WTC11 (cell line): ENCODE measurements around the gene TERT. TPM values are rescaled to one million over a fixed set of nuclear protein-coding genes. Genes with fewer than 3 reads are reported as not detected.
"Not testable (repeated sequence)": the region's sequence is repeated elsewhere in the genome, so short reads cannot be mapped to it uniquely, and the experiment has no call there.

ENCODE experiments used
- ATAC-seq: fragments of 200-7000 bp; cut with Tn5 transposase; 2 replicates; pipeline ENCODE4 v1.10.0; 2021; ENCODE audit warnings: mild to moderate bottlenecking, moderate library complexity
- CTCF ChIA-PET: fragments of 300-600 bp; sonication (Branson Sonifier 250); formaldehyde crosslinking; loops from one replicate; lab custom pipeline; 2021; ENCODE audit warnings: antibody characterized with exemption; lab: Charles Lee
- POLR2A ChIA-PET: fragments of 350-600 bp; sonication (Branson Sonifier 250); formaldehyde crosslinking; loops from one replicate; lab custom pipeline; 2021; ENCODE audit warnings: antibody characterized with exemption; lab: Charles Lee
- DNase-seq: peaks from one replicate; pipeline ENCODE4 v3.0.0; 2021; ENCODE audit warnings: low spot score
- H3K27ac Mint-ChIP-seq: 2 replicates; pipeline ENCODE4 v1.8.0; 2021; ENCODE audit warnings: mixed read lengths
- H3K27me3 Mint-ChIP-seq: 2 replicates; pipeline ENCODE4 v1.8.0; 2021; ENCODE audit warnings: low read depth, mild to moderate bottlenecking, moderate library complexity, mixed read lengths
- H3K36me3 Mint-ChIP-seq: 2 replicates; pipeline ENCODE4 v1.8.0; 2021; ENCODE audit warnings: mixed read lengths
- H3K4me1 Mint-ChIP-seq: 2 replicates; pipeline ENCODE4 v1.8.0; 2022; ENCODE audit warnings: mixed read lengths
- H3K4me3 Mint-ChIP-seq: 2 replicates; pipeline ENCODE4 v1.8.0; 2021; ENCODE audit warnings: mild to moderate bottlenecking, moderate library complexity, mixed read lengths
- H3K9me3 Mint-ChIP-seq: 2 replicates; pipeline ENCODE4 v1.8.0; 2021; ENCODE audit warnings: mixed read lengths
- ATF3 ChIP-seq: sonication (generic); formaldehyde crosslinking; conservative IDR thresholded peaks from 2 replicates; pipeline ENCODE4 v1.8.1; 2022; ENCODE audit warnings: mild to moderate bottlenecking, missing genetic modification reagents
- FOXJ3 ChIP-seq: sonication (generic); formaldehyde crosslinking; IDR thresholded peaks from 2 replicates; pipeline ENCODE4 v1.9.0; 2021; ENCODE audit warnings: missing genetic modification reagents, mild to moderate bottlenecking, borderline replicate concordance
- FOXK1 ChIP-seq: sonication (generic); formaldehyde crosslinking; IDR thresholded peaks from 2 replicates; pipeline ENCODE4 v1.8.0; 2022; ENCODE audit warnings: mild to moderate bottlenecking, moderate library complexity, missing genetic modification reagents
- JAZF1 ChIP-seq: fragments of 250-450 bp; sonication (Bioruptor Pico); IDR thresholded peaks from 2 replicates; pipeline ENCODE4 v1.9.0; 2021; ENCODE audit warnings: moderate library complexity, mild to moderate bottlenecking, inconsistent platforms
- NR1H2 ChIP-seq: sonication (generic); formaldehyde crosslinking; IDR thresholded peaks from 2 replicates; pipeline ENCODE4 v1.9.0; 2021; ENCODE audit warnings: mild to moderate bottlenecking, moderate library complexity, missing genetic modification reagents
- NR2C2 ChIP-seq: sonication (generic); formaldehyde crosslinking; IDR thresholded peaks from 2 replicates; pipeline ENCODE4 v1.8.0; 2022; ENCODE audit warnings: mild to moderate bottlenecking, missing genetic modification reagents
- TCF7 ChIP-seq: sonication (generic); formaldehyde crosslinking; IDR thresholded peaks from 2 replicates; pipeline ENCODE4 v1.8.0; 2022; ENCODE audit warnings: mild to moderate bottlenecking, low read depth, missing genetic modification reagents, moderate library complexity
- TEAD1 ChIP-seq: sonication (generic); formaldehyde crosslinking; IDR thresholded peaks from 2 replicates; pipeline ENCODE4 v1.8.0; 2022; ENCODE audit warnings: mild to moderate bottlenecking, missing genetic modification reagents
- ZNF138 ChIP-seq: sonication (generic); formaldehyde crosslinking; conservative IDR thresholded peaks from 2 replicates; pipeline ENCODE4 v1.8.1; 2022; ENCODE audit warnings: mild to moderate bottlenecking, moderate library complexity, missing genetic modification reagents
- ZNF396 ChIP-seq: fragments of 250-450 bp; sonication (Bioruptor Pico); IDR thresholded peaks from 2 replicates; pipeline ENCODE4 v1.8.0; 2021; ENCODE audit warnings: mild to moderate bottlenecking, moderate library complexity, borderline replicate concordance
- ZNF416 ChIP-seq: fragments of 250-450 bp; sonication (Bioruptor Pico); IDR thresholded peaks from 2 replicates; pipeline ENCODE4 v1.9.0; 2021; ENCODE audit warnings: mild to moderate bottlenecking, inconsistent platforms
- ZNF423 ChIP-seq: fragments of 250-450 bp; sonication (Bioruptor Pico); IDR thresholded peaks from 2 replicates; pipeline ENCODE4 v2.1.2; 2022; ENCODE audit warnings: mild to moderate bottlenecking, moderate library complexity
- ZNF512 ChIP-seq: sonication (generic); formaldehyde crosslinking; IDR thresholded peaks from 2 replicates; pipeline ENCODE4 v1.8.1; 2022; ENCODE audit warnings: missing genetic modification reagents, borderline replicate concordance
- total RNA-seq: library from RNA; stranded (reverse); gene quantifications from 3 replicates; pipeline ENCODE4 v1.2.3, GENCODE V29; 2021
- TF ChIP-seq, protein P1 (sequence below): sonication (generic); formaldehyde crosslinking; IDR thresholded peaks from 2 replicates; pipeline ENCODE4 v1.8.0; 2023; ENCODE audit warnings: mild to moderate bottlenecking, missing genetic modification reagents
- TF ChIP-seq, protein P2 (sequence below): sonication (generic); formaldehyde crosslinking; IDR thresholded peaks from 2 replicates; pipeline ENCODE4 v1.8.1; 2023; ENCODE audit warnings: mild to moderate bottlenecking, missing genetic modification reagents, moderate library complexity
- TF ChIP-seq, protein P3 (sequence below): sonication (generic); formaldehyde crosslinking; IDR thresholded peaks from 2 replicates; pipeline ENCODE4 v1.8.1; 2023; ENCODE audit warnings: mild to moderate bottlenecking, missing genetic modification reagents, moderate library complexity
- TF ChIP-seq, protein P4 (sequence below): sonication (generic); formaldehyde crosslinking; IDR thresholded peaks from 2 replicates; pipeline ENCODE4 v1.8.0; 2023; ENCODE audit warnings: missing genetic modification reagents, mild to moderate bottlenecking, borderline replicate concordance

Gene TERT
- total RNA-seq, 1 experiment from 2014 or later: 42.9 TPM

- Mint-ChIP-seq H3K9me3 (no peaks in the 10 kb centered on the region; the same call in 1 of the 2 replicates), H3K4me3 (no peak overlapping the region), H3K36me3 (no peaks in the 10 kb centered on the region), H3K27me3 (no peaks in the 10 kb centered on the region), H3K4me1 (peaks cover 4% of the 10 kb centered on the region), H3K27ac (no peak overlapping the region)
- POLR2A ChIA-PET: no interaction called here
- TF ChIP-seq FOXJ3 (no peak), TEAD1 (CRISPR knock-in tag) (no peak), NR1H2 (CRISPR knock-in tag) (no peak), ZNF512 (CRISPR knock-in tag) (no peak), ZNF423 (CRISPR knock-in tag) (no peak)
- TF ChIP-seq, protein P1, sequence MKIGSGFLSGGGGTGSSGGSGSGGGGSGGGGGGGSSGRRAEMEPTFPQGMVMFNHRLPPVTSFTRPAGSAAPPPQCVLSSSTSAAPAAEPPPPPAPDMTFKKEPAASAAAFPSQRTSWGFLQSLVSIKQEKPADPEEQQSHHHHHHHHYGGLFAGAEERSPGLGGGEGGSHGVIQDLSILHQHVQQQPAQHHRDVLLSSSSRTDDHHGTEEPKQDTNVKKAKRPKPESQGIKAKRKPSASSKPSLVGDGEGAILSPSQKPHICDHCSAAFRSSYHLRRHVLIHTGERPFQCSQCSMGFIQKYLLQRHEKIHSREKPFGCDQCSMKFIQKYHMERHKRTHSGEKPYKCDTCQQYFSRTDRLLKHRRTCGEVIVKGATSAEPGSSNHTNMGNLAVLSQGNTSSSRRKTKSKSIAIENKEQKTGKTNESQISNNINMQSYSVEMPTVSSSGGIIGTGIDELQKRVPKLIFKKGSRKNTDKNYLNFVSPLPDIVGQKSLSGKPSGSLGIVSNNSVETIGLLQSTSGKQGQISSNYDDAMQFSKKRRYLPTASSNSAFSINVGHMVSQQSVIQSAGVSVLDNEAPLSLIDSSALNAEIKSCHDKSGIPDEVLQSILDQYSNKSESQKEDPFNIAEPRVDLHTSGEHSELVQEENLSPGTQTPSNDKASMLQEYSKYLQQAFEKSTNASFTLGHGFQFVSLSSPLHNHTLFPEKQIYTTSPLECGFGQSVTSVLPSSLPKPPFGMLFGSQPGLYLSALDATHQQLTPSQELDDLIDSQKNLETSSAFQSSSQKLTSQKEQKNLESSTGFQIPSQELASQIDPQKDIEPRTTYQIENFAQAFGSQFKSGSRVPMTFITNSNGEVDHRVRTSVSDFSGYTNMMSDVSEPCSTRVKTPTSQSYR (CRISPR knock-in tag): no peak
- TF ChIP-seq, protein P2, sequence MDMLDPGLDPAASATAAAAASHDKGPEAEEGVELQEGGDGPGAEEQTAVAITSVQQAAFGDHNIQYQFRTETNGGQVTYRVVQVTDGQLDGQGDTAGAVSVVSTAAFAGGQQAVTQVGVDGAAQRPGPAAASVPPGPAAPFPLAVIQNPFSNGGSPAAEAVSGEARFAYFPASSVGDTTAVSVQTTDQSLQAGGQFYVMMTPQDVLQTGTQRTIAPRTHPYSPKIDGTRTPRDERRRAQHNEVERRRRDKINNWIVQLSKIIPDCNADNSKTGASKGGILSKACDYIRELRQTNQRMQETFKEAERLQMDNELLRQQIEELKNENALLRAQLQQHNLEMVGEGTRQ (CRISPR knock-in tag): no peak
- peak; percentile 39; the same call in 1 of the 2 replicates for ATAC-seq
- no peak for DNase-seq
- CTCF ChIA-PET: interaction anchor here (1.3 kb wide), 1 partner anchor 55 kb away, joined by 3 read pairs; no protein-coding TSS in a partner anchor
Observed at GRCh38 chr5:1229822-1230221, 65.0 kb downstream of the TERT start.

- CTCF ChIA-PET, H3K27me3 Mint-ChIP-seq, POLR2A ChIA-PET, H3K36me3 Mint-ChIP-seq, H3K9me3 Mint-ChIP-seq, H3K4me3 Mint-ChIP-seq, H3K4me1 Mint-ChIP-seq, ATAC-seq, DNase-seq: not testable (repeated sequence)
- peak overlapping the region; percentile 14; the same call in 1 of the 2 replicates for H3K27ac Mint-ChIP-seq
Observed at GRCh38 chr5:1229023-1229422, 65.8 kb downstream of the TERT start.

DNA sequence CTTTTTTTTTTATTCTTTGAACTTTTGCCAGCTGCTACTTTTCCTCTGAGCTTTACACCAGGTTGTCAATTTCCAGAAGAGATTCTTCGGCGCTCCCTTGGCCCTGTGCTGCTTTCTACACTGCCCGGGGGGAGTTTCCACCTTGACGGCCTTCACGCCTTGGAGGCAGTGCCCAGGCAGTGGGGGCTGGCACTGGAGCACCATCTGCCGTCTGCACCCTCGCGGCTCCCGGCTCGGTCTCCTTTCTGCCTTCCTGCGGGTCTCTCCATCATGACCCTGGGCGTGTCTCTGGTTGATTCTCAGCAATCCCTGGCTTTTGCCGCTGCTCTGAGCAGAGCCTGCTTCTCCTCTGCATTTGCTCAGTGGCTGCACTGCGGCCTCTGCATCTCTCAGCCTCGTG lies 66.7 kb downstream of the TERT start:
- H3K27ac Mint-ChIP-seq: no peak overlapping the region
- no peak overlapping the region for H3K4me3 Mint-ChIP-seq
- no peaks in the 10 kb centered on the region for H3K9me3 Mint-ChIP-seq
- H3K4me1 Mint-ChIP-seq: peaks cover 4% of the 10 kb centered on the region
- H3K36me3 Mint-ChIP-seq: no peaks in the 10 kb centered on the region
- ChIA-PET POLR2A (no interaction called here), CTCF (interaction anchor here (0.8 to 1.6 kb wide), 2 partner anchors 11 to 245 kb away, joined by 4 read pairs; no protein-coding TSS in a partner anchor)
- TF ChIP-seq JAZF1 (CRISPR knock-in tag) (no peak), ZNF396 (CRISPR knock-in tag) (no peak), TCF7 (no peak)
- H3K27me3 Mint-ChIP-seq: no peaks in the 10 kb centered on the region
- ATAC-seq: no peak
- no peak for DNase-seq

DNA sequence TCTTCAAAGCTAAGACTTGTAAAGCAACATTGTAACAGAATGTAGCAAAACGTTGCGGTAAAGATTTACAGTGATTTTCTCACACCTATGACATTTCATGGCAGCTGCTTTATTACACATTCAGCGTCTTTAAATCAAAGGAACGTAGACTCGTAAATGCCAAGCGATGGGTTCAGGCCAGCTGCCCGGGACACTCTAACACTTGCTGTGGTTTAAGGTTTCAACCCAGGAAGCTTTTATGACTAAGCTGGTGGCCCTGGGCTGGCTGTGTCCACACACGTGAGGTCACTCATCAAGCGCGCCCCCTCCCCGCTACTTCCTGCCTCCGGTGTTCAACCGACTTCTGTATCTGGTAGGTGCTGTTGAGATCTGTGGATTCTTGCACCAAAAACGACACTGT lies 67.2 kb downstream of the TERT start:
- CTCF ChIA-PET: interaction anchor here (0.8 to 1.6 kb wide), 2 partner anchors 11 to 245 kb away, joined by 4 read pairs; no protein-coding TSS in a partner anchor
- POLR2A ChIA-PET: no interaction called here
- no peak for ATAC-seq
- TF ChIP-seq NR2C2: no peak
- no peak for TF ChIP-seq FOXK1 (CRISPR knock-in tag)
- TF ChIP-seq, protein P3, sequence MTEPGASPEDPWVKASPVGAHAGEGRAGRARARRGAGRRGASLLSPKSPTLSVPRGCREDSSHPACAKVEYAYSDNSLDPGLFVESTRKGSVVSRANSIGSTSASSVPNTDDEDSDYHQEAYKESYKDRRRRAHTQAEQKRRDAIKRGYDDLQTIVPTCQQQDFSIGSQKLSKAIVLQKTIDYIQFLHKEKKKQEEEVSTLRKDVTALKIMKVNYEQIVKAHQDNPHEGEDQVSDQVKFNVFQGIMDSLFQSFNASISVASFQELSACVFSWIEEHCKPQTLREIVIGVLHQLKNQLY: no peak
- no peak for TF ChIP-seq ZNF416 (CRISPR knock-in tag)
- TF ChIP-seq, protein P4, sequence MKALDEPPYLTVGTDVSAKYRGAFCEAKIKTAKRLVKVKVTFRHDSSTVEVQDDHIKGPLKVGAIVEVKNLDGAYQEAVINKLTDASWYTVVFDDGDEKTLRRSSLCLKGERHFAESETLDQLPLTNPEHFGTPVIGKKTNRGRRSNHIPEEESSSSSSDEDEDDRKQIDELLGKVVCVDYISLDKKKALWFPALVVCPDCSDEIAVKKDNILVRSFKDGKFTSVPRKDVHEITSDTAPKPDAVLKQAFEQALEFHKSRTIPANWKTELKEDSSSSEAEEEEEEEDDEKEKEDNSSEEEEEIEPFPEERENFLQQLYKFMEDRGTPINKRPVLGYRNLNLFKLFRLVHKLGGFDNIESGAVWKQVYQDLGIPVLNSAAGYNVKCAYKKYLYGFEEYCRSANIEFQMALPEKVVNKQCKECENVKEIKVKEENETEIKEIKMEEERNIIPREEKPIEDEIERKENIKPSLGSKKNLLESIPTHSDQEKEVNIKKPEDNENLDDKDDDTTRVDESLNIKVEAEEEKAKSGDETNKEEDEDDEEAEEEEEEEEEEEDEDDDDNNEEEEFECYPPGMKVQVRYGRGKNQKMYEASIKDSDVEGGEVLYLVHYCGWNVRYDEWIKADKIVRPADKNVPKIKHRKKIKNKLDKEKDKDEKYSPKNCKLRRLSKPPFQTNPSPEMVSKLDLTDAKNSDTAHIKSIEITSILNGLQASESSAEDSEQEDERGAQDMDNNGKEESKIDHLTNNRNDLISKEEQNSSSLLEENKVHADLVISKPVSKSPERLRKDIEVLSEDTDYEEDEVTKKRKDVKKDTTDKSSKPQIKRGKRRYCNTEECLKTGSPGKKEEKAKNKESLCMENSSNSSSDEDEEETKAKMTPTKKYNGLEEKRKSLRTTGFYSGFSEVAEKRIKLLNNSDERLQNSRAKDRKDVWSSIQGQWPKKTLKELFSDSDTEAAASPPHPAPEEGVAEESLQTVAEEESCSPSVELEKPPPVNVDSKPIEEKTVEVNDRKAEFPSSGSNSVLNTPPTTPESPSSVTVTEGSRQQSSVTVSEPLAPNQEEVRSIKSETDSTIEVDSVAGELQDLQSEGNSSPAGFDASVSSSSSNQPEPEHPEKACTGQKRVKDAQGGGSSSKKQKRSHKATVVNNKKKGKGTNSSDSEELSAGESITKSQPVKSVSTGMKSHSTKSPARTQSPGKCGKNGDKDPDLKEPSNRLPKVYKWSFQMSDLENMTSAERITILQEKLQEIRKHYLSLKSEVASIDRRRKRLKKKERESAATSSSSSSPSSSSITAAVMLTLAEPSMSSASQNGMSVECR (CRISPR knock-in tag): no peak
- TF ChIP-seq ZNF138 (CRISPR knock-in tag): no peak
- no peak for TF ChIP-seq ATF3 (CRISPR knock-in tag)

More for the DNA sequence above, 67.2 kb downstream of the TERT start:
- DNase-seq: no peak
- Mint-ChIP-seq H3K4me1 (peaks cover 4% of the 10 kb centered on the region), H3K36me3 (no peaks in the 10 kb centered on the region), H3K27me3 (no peaks in the 10 kb centered on the region), H3K27ac (no peak overlapping the region), H3K9me3 (no peaks in the 10 kb centered on the region; the same call in 1 of the 2 replicates), H3K4me3 (no peak overlapping the region)
